ENCODE measurements around the gene AVPR2.

The AVPR2 gene

DNA sequence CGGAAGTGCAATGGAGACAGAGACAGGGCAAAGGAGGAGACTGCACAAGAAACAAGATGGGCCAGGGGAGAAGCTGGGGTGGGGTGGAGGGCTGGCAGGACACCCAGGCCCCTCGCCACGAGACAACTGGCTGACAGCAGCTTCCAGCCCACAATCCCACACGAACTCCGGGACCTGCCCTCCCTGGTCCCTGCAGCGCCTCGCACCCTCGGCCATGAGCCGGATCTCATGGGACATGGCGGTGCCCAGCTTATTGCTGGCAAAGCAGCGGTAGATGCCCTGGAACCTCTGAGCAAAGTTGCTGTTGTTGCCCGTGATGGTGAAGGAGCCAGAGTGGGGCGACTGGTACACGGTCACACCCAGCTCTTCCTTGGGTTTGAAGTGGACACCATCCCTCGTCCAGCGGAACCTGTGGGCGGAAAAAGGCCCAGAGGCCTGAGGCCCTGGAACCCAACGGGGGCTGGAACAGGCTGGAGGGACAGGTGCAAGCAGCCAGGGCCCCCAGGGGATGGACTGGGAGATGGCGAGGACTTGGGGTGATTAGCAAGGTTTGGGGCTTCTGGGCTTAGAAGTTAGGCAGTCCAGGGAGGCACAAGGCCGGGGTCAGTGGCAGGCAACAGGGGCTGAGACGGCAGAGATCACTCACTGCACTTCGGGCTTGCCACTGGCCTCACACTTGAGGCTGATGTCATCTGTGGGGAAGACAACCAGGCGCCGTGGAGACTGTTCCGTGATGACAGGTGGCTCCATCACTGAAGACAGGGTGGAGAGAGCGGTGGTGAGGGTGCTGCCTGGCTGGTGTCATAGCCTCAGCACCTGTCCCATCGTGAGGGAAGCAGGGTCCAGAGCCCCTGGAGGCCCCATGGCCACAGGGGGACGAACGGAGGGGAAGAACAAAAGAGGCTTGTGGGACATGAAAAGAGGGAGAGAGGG, 32.3 kb upstream of the AVPR2 start:
- peak; percentile 35 for DNase-seq

- no peak for DNase-seq
Observed at GRCh38 chrX:153873282-153874084, 31.0 kb upstream of the AVPR2 start.

GRCh38 chrX:153874085-153874365, 30.4 kb upstream of the AVPR2 start:
- DNase-seq: no peak

GRCh38 chrX:153874366-153875125, 29.9 kb upstream of the AVPR2 start:
- no peak for DNase-seq

GRCh38 chrX:153875391-153876111, 28.9 kb upstream of the AVPR2 start:
- peak; percentile 44 for DNase-seq

- DNase-seq: no peak
Observed at GRCh38 chrX:153876112-153876491, 28.4 kb upstream of the AVPR2 start.

- DNase-seq: no peak
Observed at GRCh38 chrX:153877571-153878261, 26.8 kb upstream of the AVPR2 start.

- no peak for DNase-seq
Observed at GRCh38 chrX:153878345-153878744, 26.1 kb upstream of the AVPR2 start.

DNA sequence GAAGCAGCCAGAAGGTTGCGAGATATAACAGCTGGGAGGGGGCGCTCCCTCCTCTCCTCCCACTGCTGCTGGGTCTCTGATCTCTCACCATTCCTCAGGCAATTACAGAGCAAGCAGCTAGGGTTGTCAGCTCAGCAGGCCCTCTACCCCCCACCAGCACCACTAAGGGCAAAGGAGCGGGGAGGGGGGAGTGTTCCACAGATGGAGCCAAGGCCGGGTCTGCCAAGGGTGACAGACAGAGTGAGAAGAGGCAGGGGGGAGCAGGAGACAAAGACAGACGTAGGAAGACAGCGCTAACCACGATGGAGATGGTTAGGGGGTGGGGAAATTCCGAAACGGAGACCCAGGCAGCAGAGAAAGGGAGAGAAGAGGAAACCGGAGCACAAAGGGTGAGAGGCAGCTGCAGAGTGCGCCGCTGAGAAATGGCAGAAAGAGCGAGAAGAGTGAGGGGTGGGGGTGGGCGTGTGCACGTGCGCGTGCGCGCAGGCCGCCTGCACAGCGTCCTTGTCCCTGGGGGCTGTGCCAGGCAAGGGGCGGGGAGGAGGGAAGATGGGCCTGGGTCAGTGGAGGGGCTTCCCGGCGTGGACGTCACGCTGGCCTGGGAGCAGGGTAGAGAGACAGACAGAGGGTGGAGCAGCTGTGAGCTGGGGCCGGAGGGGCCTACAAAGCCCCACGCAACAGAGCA, 25.4 kb upstream of the AVPR2 start:
- no peak for DNase-seq

DNA sequence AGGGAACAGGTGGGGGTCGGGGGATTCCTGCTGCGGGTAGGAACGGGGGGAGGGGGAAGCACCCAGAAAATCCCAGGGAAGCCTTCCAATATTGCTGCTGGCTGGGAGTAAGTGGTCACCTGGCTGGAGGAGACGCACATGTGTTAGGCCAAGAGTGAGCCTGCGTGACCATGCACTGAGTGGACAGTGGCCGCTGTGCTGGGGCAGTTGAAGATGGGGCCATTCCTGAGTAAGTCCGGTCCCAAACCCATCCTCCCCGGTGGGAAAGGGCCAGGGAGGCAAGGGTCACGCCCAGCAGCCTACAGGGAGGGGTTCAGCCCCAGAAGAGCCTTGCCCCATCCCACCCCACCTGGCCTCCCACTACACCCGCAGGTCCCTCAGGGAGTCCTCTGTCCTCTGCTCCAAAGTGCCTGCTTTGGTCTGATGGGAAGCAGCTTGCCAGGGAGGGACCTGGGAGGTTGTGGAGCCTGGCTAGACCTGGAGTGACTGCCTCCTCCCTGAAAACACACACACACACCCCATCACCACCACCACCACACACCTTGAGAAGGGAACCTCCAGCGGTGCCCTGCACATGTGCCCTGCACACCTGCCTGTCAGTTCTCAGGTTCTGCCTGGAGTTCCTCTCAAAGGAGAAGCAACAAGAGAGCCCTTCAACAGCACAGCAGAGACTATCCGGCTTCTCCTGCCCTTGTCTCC, 24.6 kb upstream of the AVPR2 start:
- DNase-seq: no peak

DNA sequence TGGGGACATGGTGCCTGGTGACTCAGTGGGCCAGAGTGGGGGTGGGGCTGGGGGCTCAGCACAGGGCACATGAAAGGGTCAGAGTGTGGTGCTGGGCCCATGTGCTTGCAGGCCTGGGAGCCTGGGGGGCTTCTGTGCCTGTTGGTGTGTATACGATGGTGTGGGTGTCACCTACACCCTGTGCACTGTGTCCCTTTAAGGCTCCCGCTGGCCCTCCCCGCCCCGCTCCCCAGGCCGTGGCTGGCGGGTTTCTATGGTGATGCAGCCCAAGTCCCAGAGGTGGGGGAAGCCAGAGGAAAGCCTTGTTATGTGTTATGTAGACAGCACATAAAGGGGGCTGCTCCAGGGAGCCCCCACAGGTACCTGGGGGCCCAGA, 24.0 kb upstream of the AVPR2 start:
- no peak for DNase-seq

- DNase-seq: no peak
Observed at GRCh38 chrX:153881281-153881680, 23.2 kb upstream of the AVPR2 start.

- DNase-seq: no peak
Observed at GRCh38 chrX:153882086-153882498, 22.4 kb upstream of the AVPR2 start.

GRCh38 chrX:153882557-153882956, 21.9 kb upstream of the AVPR2 start:
- no peak for DNase-seq

DNA sequence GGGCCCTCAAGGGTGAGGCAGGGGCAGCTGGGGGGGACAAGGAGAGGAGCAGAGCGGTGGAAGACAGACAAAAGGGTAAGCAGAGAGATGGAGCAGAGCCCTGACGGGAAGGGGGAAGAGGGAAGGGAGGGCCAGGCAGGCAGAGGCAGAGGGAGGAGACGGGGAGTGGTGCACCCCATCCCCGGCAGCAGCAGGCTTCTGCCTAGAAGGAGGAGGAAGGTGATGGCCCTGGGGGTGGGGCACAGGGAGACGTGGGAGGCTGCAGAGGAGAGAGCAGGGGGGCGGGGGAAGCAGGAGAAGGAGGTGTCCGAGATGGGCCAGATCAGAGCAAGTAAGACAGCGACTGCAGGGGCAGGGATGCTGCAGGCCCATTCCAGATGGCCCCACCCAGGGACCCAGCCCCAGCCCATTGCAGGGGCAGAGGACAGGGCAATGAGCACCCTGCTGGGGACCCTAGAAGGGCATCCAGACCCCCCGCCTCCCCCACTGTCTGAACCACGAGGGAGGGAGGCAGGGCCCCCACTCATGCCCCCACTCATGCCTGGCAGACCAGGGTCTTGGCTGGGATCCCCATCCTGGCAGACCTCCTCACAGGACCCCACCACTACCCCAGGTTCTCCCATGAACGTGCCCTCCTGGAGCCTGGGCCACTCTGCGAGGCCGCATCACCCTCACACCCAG, 21.2 kb upstream of the AVPR2 start:
- no peak for DNase-seq

DNA sequence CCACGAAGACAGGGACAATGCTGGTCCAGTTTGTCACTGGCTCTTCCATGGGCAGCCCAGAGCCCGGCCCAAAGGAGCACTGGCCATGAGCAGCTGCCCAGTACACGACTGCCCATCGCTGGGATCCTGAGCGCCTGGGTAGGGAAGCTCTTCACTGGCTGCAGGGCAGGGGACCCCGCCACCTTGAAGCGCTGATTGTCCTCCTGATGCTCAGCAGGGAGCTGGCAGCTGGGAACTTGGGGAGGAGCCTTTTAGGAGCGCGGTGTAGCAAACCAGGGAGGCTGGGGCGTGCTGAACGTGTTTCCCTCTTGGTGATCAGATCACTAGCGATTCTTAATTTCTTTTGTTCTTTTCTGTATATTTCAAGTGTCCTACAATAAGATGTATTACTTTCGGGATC, 20.3 kb upstream of the AVPR2 start:
- DNase-seq: no peak

DNA sequence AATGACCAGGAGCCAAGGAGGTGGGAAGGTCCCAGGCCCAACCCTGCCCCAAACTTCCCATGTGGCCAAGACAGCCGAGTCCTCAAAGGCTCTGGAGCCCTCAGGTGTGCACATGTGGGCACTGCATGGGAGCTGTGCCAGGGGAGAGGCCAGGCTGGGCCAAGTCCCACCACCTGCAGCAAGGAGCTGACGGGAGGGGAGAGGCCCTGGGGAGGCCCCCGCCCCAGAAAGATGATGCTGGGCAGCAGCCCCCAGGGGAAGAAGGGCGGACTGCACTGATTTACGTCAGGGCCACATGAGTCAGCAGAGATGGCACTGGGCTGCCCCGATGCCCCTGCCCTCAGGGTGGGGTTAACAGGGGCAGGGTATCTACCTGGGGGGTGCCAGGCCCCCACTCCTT, 19.9 kb upstream of the AVPR2 start:
- DNase-seq: peak; percentile 62

DNA sequence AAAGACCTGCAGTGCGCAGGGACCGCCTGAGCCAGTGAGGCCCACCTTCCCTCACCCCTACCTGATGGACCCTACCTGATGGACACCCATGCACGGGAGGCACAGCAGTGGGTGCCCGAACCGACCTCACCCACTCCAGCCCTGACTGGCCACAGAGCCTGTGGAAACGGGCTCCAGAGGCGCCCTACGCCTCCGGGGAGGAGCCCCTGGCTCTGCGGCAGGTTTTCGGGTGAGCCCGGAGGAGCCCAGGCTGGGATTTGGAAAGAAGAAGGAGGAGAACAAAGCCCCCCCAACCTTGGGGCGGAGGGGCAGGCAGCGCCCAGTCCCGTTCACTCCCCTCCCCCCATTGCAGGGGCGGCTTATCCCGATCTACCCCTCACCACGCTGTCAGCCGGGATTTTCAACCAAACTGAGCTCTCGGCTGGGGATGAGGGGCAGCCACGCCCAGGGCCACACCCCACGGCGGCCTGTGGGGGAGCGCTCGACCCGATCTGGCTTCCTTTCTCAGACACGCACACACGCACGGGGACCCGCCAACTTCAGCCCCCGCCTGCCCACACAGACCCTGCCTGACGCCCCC, 19.2 kb upstream of the AVPR2 start:
- no peak for DNase-seq

DNA sequence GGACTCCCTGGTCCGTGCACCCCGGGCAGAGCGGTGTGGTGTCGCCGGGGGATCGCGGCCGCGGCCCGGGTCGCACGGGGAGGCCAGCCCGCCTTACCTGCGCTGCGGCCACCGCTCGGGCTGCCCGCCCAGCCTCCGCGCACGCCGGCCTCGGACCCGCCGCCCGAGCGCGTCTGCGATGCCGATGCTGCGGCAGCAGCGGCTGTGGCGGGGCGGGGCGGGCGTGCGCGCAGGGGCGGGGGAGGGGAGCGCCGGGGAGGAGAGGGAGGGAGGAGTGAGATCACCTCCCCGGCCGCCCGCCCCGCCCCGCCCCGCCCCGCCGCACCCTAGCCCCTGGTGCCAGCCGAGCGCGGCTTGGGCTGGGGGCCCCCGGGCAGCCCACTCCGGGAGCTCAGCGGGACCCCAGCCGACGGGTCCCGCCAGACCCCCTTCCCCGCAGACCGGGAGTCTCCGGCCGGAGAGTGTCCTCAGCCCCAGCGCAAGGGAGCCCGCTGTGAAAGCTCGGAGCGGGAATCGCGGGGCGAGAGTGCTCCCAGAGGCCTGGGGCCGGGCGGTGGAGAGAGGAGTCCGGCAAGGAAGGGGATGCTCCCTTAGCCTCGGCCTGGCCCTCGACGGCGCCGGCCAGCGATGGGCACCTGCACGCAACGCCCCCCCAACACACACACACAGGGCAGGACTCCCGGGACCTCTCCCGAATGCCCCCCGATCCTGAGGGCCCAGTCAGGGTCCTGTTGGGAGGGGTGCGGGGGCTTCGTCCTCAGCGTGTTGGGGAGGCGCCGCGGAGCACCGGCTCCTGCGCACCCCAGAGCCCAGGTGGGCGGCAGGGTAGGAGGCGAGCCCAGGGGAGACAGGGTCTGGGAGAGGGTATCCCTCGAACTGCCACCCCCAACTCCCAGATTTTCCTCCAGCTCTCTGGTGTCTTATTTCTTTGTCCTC, 18.2 kb upstream of the AVPR2 start, which contains the start of gene L1CAM:
Gene L1CAM, minus strand, starts transcription at position 206 of the 936 bp plus-strand sequence. CDS start 10,337 bp downstream, outside the sequence.
- DNase-seq: peak; percentile 59

Data from DMS53 (cell line).